H9 (cell line): ENCODE data around the gene NET1. TPM values are rescaled to one million over a fixed set of nuclear protein-coding genes. Genes with fewer than 3 reads are reported as not detected.

ENCODE experiments used
- DNase-seq: peaks from one replicate; pipeline ENCODE4 v3.0.0-alpha.2; 2017
- H2AFZ ChIP-seq: one replicate; pipeline ENCODE4 v1.6.1; 2013; ENCODE audit warnings: mild to moderate bottlenecking, low read length, control low read depth, moderate library complexity
- H2AK5ac ChIP-seq: 2 replicates; pipeline ENCODE4 v1.6.1; 2013; ENCODE audit warnings: low read length, control low read depth, mixed read lengths; ENCODE audit not compliant: insufficient read length
- H2BK120ac ChIP-seq: one replicate; pipeline ENCODE4 v1.6.1; 2013; ENCODE audit warnings: low read depth, mild to moderate bottlenecking, low read length, control low read depth, inconsistent platforms; ENCODE audit not compliant: poor library complexity, severe bottlenecking
- H2BK12ac ChIP-seq: 2 replicates; pipeline ENCODE4 v1.6.1; 2013; ENCODE audit warnings: low read length, control low read depth, mixed read lengths, low read depth; ENCODE audit not compliant: insufficient read length
- H2BK15ac ChIP-seq: 2 replicates; pipeline ENCODE4 v1.6.1; 2013; ENCODE audit warnings: low read depth, low read length, control low read depth
- H2BK20ac ChIP-seq: one replicate; pipeline ENCODE4 v1.6.1; 2013; ENCODE audit warnings: low read depth, mild to moderate bottlenecking, low read length, control low read depth, inconsistent platforms; ENCODE audit not compliant: poor library complexity, severe bottlenecking
- H2BK5ac ChIP-seq: 2 replicates; pipeline ENCODE4 v1.6.1; 2013; ENCODE audit warnings: low read length, control low read depth, mixed read lengths; ENCODE audit not compliant: insufficient read length
- H3K14ac ChIP-seq: 2 replicates; pipeline ENCODE4 v1.6.1; 2013; ENCODE audit warnings: low read length, control low read depth; ENCODE audit not compliant: insufficient read depth
- H3K18ac ChIP-seq: 2 replicates; pipeline ENCODE4 v1.6.1; 2013; ENCODE audit warnings: low read depth, mild to moderate bottlenecking, mixed read lengths, low read length, control low read depth; ENCODE audit not compliant: insufficient read length
- H3K23ac ChIP-seq: 2 replicates; pipeline ENCODE4 v1.6.1; 2013; ENCODE audit warnings: low read length, control low read depth, mixed read lengths, low read depth; ENCODE audit not compliant: insufficient read length
- H3K23me2 ChIP-seq: 2 replicates; pipeline ENCODE4 v1.6.1; 2013; ENCODE audit warnings: low read depth, mild to moderate bottlenecking, mixed read lengths, low read length, control low read depth; ENCODE audit not compliant: insufficient read length, poor library complexity, severe bottlenecking
- H3K27ac ChIP-seq: 2 replicates; pipeline ENCODE4 v1.5.1; 2013; ENCODE audit warnings: low read length, control low read depth, mixed read lengths, low read depth; ENCODE audit not compliant: insufficient read length
- H3K27me3 ChIP-seq: 2 replicates; pipeline ENCODE4 v1.6.1; 2013; ENCODE audit warnings: low read length, control low read depth, inconsistent platforms; ENCODE audit not compliant: insufficient read depth
- H3K4ac ChIP-seq: 2 replicates; pipeline ENCODE4 v1.6.1; 2013; ENCODE audit warnings: low read depth, mild to moderate bottlenecking, control low read depth, inconsistent platforms, low read length, moderate library complexity
- H3K4me1 ChIP-seq: 2 replicates; pipeline ENCODE4 v1.6.1; 2013; ENCODE audit warnings: low read length, control low read depth, inconsistent platforms; ENCODE audit not compliant: insufficient read depth
- H3K4me2 ChIP-seq: 2 replicates; pipeline ENCODE4 v1.6.1; 2013; ENCODE audit warnings: low read length, control low read depth, mixed read lengths; ENCODE audit not compliant: insufficient read length, insufficient read depth
- H3K56ac ChIP-seq: 2 replicates; pipeline ENCODE4 v1.6.1; 2013; ENCODE audit warnings: low read depth, mild to moderate bottlenecking, mixed read lengths, low read length, control low read depth; ENCODE audit not compliant: insufficient read length
- H3K79me1 ChIP-seq: 2 replicates; pipeline ENCODE4 v1.6.1; 2013; ENCODE audit warnings: low read depth, mild to moderate bottlenecking, moderate library complexity, low read length, control low read depth, inconsistent platforms; ENCODE audit not compliant: insufficient read depth, poor library complexity, severe bottlenecking
- H3K79me2 ChIP-seq: 2 replicates; pipeline ENCODE4 v1.6.1; 2013; ENCODE audit warnings: low read length, control low read depth, inconsistent platforms; ENCODE audit not compliant: insufficient read depth
- H3K9ac ChIP-seq: 2 replicates; pipeline ENCODE4 v1.6.1; 2013; ENCODE audit warnings: low read length, control low read depth, mixed read lengths; ENCODE audit not compliant: insufficient read length; ENCODE audit errors: extremely low read depth
- H3K9me3 ChIP-seq: one replicate; pipeline ENCODE4 v1.6.1; 2013; ENCODE audit warnings: low read depth, low read length, inconsistent platforms; ENCODE audit not compliant: control insufficient read depth
- H3T11ph ChIP-seq: one replicate; pipeline ENCODE4 v1.6.1; 2013; ENCODE audit warnings: mild to moderate bottlenecking, low read length, control low read depth, inconsistent platforms
- H4K20me1 ChIP-seq: one replicate; pipeline ENCODE4 v1.6.1; 2013; ENCODE audit not compliant: control insufficient read depth, insufficient read length, insufficient read depth
- H4K5ac ChIP-seq: 2 replicates; pipeline ENCODE4 v1.6.1; 2013; ENCODE audit warnings: low read depth, mild to moderate bottlenecking, mixed read lengths, low read length, control low read depth; ENCODE audit not compliant: insufficient read length
- H4K8ac ChIP-seq: replicated peaks from 2 replicates; pipeline ENCODE4 v1.6.1; 2013; ENCODE audit warnings: low read length, control low read depth, mixed read lengths, low read depth; ENCODE audit not compliant: insufficient read length
- H4K91ac ChIP-seq: 2 replicates; pipeline ENCODE4 v1.6.1; 2013; ENCODE audit warnings: low read depth, mild to moderate bottlenecking, moderate library complexity, mixed read lengths, low read length, control low read depth; ENCODE audit not compliant: insufficient read length
- H3K27ac Mint-ChIP-seq, 3 experiments: 2 replicates in 2 of 3; 3 replicates in 1 of 3; pipeline ENCODE4 v1.8.0; 2020 to 2021; ENCODE audit warnings: mixed read lengths in 3 of 3, mild to moderate bottlenecking in 1 of 3, moderate library complexity in 1 of 3
- H3K27me3 Mint-ChIP-seq: 2 replicates; pipeline ENCODE4 v1.8.0; 2021; ENCODE audit warnings: low read depth, mild to moderate bottlenecking, moderate library complexity, mixed read lengths
- H3K36me3 Mint-ChIP-seq, 3 experiments: 2 replicates in 2 of 3; 3 replicates in 1 of 3; pipeline ENCODE4 v1.8.0; 2020 to 2021; ENCODE audit warnings: low read depth in 3 of 3, mixed read lengths in 3 of 3; ENCODE audit not compliant: insufficient read depth in 1 of 3
- H3K4me1 Mint-ChIP-seq, 2 experiments: 2 replicates each; pipeline ENCODE4 v1.8.0; 2020; ENCODE audit warnings: mixed read lengths in 2 of 2
- H3K4me3 Mint-ChIP-seq, 2 experiments: 2 replicates in 1 of 2; 3 replicates in 1 of 2; pipeline ENCODE4 v1.8.0; 2020 to 2021; ENCODE audit warnings: mild to moderate bottlenecking in 2 of 2, mixed read lengths in 2 of 2, moderate library complexity in 1 of 2
- H3K9me3 Mint-ChIP-seq, 2 experiments: 2 replicates in 1 of 2; 3 replicates in 1 of 2; pipeline ENCODE4 v1.8.0; 2020; ENCODE audit warnings: mild to moderate bottlenecking in 2 of 2, mixed read lengths in 2 of 2, moderate library complexity in 1 of 2
- WGBS: extraction: QIAGEN DNeasy Blood & Tissue Kit; methylation state at CpG from one replicate; pipeline ENCODE4 v1.1.7; 2013; ENCODE audit warnings: missing lambda C conversion rate, low lambda C conversion rate, mixed read lengths; ENCODE audit not compliant: insufficient read length; ENCODE audit errors: extremely low coverage; 5-methylcytosine and 5-hydroxymethylcytosine counted together
- total RNA-seq: library from RNA; stranded (reverse); gene quantifications from 2 replicates; pipeline ENCODE4 v1.2.1, GENCODE V29; 2021
- TF ChIP-seq, protein P1 (sequence below): fragments of 200-600 bp; sonication (generic); conservative IDR thresholded peaks from 3 replicates; pipeline ENCODE4 v1.8.0; 2021; ENCODE audit warnings: antibody characterized with exemption, mild to moderate bottlenecking

The NET1 gene
- total RNA-seq, 1 experiment from 2014 or later = 50.6 TPM

DNA sequence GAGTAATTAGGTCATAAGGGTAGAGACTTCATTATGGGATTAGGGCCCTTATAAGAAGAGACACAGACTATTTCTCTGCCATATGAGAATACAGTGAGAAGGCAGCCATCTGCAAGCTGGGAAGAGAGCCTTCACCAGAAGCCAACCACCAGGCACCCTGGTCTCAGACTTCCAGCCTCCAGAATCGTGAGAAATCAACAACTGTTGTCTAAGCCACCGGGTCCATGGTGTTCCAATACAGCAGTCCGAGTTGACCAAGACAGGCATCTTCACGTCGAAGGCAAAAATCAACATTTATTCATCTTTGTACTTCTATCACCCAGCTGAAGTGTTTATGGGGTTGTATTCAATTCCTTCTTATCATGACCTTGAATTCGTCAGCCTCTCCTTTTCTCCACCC lies 13.0 kb upstream of the NET1 start:
- Histone ChIP-seq H4K5ac (no peak overlapping the region), H3K9me3 (no peaks in the 10 kb centered on the region), H4K20me1 (no peaks in the 10 kb centered on the region), H3K14ac (no peak overlapping the region), H3K9ac (no peak overlapping the region), H2AK5ac (no peak overlapping the region), H3K23me2 (no peaks in the 10 kb centered on the region), H2BK15ac (no peak overlapping the region), H3K56ac (no peak overlapping the region), H4K91ac (no peak overlapping the region), H3K4ac (no peak overlapping the region), H2BK5ac (no peak overlapping the region), H2AFZ (no peak overlapping the region), H3K4me1 (no peaks in the 10 kb centered on the region), H3K4me2 (no peak overlapping the region), H2BK20ac (no peak overlapping the region), H2BK12ac (no peak overlapping the region), H3T11ph (no peak overlapping the region), H3K18ac (no peak overlapping the region), H3K27me3 (no peaks in the 10 kb centered on the region), H3K27ac (no peak overlapping the region), H3K79me1 (no peaks in the 10 kb centered on the region), H4K8ac (no peak overlapping the region), H3K23ac (no peak overlapping the region), H3K79me2 (no peaks in the 10 kb centered on the region), H2BK120ac (no peak overlapping the region)
- no peak for DNase-seq
- Mint-ChIP-seq H3K36me3 (no peaks in the 10 kb centered on the region; a peak in 1 of 7 replicates), H3K9me3 (peaks cover 0 to 4% of the 10 kb centered on the region in 2 experiments; a peak in 3 of 5 replicates), H3K4me3 (no peak overlapping the region), H3K27me3 (no peaks in the 10 kb centered on the region), H3K4me1 (no peaks in the 10 kb centered on the region; a peak in 1 of 4 replicates), H3K27ac (no peak overlapping the region)
- TF ChIP-seq, protein P1, sequence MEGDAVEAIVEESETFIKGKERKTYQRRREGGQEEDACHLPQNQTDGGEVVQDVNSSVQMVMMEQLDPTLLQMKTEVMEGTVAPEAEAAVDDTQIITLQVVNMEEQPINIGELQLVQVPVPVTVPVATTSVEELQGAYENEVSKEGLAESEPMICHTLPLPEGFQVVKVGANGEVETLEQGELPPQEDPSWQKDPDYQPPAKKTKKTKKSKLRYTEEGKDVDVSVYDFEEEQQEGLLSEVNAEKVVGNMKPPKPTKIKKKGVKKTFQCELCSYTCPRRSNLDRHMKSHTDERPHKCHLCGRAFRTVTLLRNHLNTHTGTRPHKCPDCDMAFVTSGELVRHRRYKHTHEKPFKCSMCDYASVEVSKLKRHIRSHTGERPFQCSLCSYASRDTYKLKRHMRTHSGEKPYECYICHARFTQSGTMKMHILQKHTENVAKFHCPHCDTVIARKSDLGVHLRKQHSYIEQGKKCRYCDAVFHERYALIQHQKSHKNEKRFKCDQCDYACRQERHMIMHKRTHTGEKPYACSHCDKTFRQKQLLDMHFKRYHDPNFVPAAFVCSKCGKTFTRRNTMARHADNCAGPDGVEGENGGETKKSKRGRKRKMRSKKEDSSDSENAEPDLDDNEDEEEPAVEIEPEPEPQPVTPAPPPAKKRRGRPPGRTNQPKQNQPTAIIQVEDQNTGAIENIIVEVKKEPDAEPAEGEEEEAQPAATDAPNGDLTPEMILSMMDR = no peak
- WGBS = no CpG with 5 or more reads among the region's 6 CpGs
